T1000 (cell line): ENCODE measurements around the gene FTO.

Experiments
- DNase-seq: peaks from one replicate; lab custom pipeline; 2025; ENCODE audit warnings: mixed read lengths; lab: John Stamatoyannopoulos, UW

Gene FTO

DNA sequence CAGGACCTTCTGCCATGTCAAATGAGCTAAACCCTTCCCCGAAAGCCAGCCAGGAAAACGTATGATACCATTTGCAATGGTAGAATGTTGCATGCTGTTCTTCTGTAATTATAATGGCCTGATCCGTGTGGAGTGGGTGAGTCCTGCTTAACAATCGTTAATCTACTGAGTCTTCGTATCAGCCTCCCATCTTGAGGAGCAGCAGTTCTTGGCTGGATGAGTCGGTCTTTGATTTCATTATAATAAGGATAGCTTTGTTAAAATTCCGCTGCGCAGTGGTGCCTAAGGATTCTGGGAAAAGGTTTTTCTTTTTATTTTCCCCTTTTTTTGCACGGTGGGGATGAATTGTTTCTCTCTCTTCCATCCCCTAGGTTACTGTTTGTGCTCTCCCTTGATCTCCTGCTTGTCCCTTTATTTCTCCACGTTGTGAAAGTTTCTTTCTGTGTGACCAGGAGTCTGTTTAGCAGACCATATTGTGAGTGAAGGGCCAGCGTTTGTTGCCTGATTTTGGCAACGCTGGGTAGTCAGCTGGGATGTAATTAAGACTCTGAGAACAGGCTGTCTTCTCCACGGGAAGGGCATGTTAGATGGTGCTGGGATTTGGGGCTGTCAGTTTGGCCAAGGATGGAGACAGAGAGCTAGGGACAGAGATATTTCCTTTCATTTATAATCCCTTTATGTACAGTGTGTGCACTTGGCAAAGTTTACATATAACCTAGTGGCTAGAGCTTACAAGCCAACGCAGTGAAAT, 263.0 kb downstream of the FTO start:
- DNase-seq, result no peak

DNA sequence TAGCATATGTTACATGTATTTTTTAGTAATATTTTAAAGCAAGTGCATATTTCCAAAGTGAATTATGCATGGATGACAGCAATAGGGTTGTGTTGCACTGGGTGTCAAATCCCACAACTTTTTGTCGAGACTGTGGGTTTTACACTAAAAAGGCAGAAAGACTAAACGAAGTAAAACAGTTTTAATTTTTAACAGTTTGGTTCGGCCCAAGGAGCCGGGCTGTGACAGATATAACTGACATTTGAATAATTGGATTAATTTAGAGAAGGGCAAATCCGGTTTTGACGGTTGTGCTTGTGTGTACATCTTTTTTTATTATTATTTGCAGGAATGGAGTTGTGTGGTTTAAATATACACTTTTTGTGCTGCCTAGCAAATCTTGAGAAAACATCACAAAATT, 263.6 kb downstream of the FTO start:
- no peak for DNase-seq

DNA sequence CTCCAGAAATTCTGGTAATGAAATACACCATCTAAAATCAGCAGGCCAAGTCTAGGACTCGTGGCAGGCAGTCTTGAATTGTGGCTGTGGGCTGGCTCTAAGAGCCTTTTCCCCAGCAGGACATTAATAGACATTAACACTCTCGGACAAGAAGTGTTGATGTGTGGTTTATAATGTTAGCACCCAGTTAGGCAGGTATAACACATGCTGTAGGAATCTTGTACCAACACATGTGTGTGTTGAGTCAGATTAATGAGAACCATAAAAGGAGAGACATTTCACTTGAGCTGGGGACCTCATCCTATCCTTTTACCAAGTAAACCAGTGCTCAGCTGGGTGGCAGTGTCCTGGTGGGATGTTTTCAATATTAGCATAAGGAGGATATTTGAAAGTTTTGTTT, 264.5 kb downstream of the FTO start:
- no peak for DNase-seq

DNA sequence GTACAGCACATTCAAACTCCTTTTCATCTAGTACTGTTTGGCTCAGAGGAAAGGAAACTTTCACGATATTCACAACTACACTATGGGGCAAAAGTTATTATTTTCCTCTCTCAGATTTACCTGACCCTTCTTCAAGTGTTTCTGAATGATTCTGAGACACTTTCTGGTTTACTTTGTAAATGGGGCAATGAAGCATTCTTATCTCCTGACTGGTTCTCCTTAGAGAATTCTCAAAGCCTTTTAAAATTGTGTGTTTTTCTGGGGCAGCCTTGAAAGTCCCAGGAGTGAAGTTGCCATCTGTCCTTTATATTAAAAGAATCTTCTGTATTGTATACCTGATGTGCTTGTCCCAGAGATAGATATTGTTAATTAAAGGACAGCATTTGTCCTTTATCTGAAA, 264.9 kb downstream of the FTO start:
- DNase-seq, result no peak

DNA sequence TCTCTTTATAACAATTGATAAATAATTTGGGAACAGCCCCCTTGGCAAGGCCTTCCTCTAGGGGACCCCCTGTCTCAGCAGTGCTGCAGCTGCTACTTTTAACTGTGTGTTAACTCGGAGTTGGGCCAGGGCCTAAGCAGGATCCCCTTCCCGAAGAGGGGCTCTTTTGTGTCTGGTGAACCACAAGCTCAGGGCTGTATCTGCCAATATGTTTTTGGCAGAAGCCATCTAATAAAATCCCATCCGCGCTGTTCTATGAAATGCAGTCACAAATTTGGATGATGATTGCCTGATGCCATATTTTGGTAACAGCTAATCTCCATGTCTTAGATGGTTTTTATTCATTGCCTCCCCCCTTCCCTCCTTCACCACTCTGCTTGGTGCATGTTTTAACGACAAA, 267.7 kb downstream of the FTO start:
- no peak for DNase-seq

DNA sequence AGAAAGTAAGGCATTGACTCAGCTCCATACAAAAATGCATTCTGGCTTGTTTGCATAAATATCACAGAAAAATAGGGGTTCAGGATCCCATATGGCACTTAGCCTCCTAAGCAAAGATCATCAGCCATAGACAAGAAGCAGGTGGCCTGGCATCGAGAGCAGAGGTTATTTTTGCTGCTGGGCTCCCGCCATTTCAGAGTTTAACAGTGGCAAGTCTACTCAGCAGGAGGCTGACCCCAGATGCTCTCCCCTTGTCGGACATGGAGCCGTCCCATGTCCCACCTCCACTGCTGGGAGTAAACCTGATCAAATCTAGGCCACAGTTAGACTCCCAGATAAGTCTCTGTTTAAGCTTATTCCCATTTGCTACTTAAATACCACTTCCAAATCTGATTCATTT, 269.1 kb downstream of the FTO start:
- DNase-seq, result no peak

DNA sequence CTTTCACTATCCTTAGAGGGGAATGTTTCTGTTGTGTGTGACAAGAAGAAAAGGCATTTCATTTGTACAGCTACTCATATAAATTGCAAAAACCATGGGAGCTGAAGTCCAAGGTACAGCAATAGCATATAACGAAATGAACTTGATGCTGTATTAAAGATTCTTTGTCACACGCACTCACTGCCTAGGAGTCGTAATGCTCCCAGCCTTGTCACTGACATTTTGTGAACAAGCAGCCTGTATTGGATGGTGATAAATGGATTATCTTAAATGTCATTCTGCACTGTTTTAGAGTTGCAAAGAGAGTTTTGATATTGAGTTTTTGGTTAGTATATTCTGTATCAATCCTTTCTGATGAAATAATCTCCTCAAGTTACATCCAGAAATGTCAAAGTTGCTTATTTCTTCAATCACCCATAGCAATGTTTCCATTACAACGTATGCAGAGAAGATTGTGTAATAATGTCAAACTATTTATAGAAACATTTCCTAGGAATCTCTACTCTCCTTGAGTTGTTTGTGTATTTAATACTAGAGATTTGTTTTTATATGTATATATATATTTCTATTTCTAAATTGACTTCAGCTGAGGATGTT, 270.6 kb downstream of the FTO start:
- no peak for DNase-seq

DNA sequence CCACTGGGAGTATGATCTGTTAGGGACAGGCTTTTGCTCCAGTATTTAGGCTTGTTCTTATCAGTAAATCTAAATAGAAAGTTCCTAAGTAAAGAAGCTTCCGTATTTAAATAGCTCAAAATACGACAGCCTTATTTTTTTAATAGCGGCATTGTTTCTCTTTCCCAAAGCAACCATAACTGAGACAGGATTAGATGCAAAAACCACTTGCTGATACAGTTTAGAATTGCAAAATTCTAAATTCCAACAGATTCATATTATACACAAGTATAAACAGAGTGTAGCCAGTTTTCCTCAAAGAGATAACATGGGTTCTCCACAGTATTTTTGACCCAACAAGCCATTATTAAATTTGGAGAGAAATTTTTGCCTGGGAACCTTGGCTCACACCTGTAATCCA, 276.7 kb downstream of the FTO start:
- DNase-seq, result no peak

DNA sequence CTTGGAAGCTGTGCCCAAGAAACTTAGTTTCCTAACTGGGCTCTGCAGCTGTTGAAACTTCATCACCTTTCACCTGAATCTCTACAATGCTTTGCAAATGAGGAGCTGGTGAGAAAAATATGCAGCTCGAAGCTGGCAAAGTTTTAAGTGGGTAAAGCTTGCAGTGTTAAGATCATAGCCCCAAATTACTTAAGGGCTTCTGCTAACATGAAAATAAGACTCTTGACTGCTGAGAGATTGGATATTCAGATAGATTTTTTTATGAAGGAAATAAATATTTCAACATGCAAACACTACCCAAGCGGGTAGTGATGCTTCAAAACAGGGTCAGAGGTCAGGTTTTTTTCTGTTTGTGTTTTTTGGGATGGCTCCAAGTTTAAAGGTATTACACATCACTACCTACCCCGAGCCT, 278.7 kb downstream of the FTO start:
- no peak for DNase-seq

DNA sequence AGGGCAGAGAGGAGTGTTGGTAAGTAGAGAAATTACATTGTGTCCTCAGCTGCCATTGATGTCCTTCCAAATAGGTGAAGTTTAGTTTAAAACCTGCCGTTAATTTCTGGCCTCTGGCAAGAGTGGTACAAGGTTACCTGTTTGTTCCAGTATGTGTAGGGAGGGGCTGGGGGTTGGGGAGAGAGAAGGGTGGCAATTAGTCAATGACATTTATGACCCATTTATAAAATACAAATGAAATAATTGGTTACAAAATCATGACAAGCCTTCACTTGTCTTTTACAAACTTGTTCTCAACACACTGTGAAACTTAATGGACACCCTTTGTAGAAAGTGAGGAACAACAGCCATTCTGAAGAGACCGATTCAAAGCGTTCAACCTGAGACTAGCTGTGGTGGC, 281.0 kb downstream of the FTO start:
- no peak for DNase-seq

DNA sequence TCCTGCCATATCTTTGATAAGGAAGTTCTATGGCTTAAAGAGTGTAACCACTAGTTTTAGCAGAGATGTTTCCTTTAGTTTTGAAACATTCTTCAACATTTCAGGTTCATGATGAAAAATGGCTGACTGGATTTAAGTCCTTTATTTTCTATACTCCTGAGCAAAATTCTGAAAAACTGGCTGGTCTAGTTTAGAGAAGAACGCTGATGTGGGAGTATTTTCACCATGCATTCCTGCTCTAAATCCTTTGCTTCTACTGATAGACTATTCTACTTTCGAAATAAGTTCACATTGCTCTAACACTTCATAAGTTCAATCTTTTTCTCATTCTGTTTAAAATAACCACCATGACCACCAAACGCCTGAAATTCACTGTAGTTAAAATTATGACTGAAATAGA, 281.9 kb downstream of the FTO start:
- DNase-seq, result no peak

DNA sequence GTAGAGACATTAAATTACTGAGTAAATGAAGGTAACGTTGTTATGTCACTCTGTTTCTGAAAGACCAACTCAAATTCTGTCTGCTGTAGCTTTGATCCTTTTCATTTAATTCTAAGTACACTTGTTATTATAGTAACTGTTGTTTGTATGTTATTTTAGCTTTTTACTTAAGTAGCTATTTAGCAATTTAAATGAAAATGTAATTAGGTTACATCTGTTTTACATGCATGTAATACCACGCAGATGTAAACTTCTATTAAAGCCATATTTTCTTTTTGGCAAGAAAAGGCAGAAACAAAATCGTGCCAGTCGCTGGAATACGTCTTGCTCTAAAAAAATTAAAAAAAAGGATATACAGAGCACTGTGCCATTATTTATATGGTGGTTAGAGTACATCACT, 282.8 kb downstream of the FTO start:
- DNase-seq, result no peak

DNA sequence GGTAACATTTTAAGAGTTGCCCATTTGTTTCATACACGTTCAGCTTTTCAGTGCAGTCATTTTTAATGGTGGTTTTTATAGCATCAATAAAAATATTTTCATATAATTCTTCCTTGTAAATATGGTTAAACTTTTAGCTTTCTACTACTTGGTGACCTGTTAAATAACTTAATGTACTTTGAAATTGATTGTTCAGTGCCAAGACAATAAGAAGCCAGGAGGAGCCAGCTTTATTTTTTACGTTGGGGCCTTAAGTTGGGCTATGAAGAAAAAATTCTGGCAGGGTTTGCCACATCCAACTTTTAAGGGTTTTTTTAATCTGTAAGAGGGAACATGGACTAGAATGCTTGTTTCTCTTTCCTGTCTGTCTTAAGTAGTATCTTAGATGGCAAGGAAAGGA, 284.2 kb downstream of the FTO start:
- no peak for DNase-seq

DNA sequence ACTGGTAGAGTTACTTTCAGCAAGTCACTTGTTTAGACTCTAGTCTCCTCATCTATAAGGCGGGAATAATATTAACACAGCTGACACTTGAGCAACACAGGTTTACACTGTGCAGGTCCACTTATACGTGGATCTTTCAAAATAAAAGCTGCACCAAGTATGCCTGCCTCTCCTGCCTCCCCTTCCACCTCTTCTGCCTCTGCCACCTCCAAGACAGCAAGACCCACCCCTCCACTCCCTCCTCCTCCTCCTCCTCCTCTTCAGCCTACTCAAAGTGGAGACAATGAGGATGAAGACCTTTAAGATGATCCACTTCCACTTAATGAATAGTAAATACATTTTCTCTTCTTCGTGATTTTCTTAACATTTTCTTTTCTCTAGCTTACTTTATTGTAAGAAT, 285.6 kb downstream of the FTO start:
- DNase-seq, result no peak

DNA sequence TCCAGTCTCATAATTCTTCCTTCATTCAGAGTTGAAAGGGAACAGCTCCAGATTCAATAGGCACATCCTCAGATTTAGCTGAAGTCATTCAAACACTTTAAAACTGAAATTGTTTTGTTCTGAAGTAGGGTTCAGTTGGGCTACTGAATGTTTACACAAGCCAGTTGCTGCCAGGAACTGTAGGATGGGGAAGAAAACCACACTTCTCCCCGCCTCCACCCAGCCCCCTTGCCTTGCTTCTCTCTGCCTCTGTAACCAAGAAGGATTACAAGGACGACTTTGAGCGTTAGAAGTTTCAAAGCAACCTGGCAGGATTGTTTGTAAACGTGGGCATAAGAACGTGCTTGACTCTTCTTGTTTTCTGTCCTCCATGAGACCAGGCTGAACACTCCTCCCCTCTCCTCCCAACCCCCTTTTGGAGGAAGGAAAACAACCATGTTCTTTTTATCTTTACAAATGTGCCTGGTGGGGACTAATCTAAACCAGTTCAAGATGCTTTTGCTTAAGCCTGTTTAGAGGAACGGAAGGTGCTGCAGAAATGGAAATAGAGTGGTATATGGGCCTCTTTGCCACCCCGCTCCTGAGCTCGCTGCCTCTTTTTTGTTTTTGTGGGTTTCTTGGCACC, 287.9 kb downstream of the FTO start:
- DNase-seq, result no peak

DNA sequence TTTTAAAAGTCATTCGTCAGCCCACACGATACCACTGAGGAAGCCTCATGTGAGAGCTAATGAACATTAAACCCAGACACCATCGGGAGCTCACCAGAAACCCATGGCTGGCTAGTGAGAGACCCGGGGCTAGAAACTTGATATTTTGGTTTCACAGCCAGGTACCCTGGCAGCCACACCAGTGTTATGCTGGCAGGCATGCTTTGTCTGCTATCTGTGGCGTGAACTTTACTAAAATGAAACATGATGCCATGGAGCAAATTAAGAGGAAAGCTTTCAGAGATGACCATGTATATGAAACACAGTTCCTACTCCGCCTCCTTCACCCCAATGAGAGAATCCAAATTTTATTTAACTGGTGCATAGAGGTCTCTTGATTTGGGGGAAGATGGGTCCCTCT, 291.4 kb downstream of the FTO start:
- DNase-seq, result no peak

DNA sequence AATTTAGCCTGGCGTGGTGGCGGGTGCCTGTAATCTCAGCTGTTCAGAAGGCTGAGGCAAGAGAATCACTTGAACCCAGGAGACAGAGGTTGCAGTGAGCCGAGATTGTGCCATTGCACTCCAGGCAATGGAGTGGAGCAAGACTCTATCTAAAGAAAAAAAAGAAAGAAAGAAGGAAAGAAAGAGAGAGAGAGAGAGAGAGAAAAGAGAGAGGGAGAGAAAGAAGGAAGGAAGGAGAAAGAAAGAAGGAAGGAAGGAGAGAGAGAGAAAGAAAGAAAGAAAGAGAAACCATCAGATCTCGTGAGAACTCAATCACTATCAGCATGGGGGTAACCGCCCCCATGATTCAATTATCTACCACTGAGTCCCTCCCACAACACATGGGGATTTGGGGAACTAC, 293.0 kb downstream of the FTO start:
- no peak for DNase-seq

DNA sequence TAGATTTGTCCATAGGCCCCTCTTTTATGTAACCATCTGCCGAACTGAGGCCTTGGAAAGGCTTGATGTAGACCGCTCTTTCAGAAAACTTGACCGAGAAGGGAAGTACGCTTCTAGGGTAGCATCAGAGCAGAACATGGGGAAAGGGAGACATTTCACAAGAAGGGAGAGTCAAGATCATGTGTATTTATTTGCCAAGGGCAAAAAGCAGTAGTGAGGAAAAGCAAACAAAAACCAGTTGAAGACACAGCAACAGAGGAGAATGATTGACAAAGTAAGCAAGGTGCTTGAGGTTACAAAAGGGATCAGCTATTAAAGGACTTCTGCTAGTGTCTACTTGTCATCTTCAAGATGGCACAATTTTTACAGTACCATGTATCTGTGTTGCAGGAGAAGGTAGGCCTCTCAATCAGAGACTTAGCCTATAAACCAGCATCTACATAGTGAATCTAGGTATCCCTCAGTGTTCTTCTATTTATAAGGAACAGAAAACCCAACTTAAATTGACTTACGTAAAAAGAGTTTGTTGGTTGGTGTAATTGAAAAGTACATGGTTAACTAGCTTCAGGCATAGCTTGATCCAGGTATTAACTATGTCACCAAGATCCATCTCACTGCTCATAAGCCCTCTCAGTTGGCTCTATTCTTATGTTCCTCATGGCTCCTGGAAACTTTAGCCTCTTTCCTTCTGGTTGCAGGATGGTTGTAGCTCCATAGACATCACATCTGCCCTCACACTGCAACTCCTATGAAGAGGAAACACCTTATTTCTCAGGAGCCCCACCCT, 294.3 kb downstream of the FTO start:
- DNase-seq, result no peak

DNA sequence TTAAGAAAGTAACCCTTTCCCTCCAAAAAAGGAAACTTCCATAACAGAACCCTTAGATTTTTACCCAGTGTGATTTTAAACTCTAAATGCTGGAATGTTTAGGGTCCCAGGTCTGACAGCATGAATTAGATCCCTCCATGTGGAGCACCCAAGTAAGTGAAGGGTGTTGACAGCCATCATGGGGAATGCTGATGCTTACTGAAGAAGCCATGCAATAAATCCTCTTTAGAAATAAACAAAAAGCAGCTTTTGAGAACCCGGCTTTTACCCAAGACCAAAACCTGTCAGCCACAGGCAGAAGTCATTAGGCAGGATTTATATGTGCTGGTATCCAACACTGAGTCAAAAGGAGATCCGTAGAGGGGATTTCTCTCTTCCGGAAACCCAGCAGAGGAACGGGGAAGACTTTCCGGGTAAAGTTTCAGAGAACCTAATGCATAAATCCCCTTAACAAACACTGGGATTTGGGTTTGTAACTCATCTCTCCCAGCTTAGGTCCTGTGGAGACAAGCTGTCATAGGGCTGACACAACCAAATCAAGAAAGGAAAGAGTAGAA, 295.1 kb downstream of the FTO start:
- no peak for DNase-seq

DNA sequence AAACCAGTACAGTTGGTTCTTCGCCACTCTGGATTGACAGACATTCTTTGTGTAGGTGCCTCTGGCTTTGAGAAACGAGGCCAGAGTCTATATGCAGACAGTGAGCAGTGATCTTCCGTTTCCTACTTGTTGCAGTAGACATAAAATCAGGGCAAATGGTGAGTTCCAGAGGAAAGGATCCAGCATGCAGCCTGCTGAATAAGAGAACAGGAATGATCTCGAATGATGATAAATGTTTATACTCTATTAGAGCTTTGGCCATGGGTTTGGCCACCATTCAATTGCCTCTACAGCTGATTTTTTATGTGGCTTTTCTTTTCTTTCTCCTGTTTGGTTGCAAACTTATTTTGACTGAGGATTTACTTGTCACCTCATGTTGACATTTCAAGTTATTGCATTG, 295.9 kb downstream of the FTO start:
- no peak for DNase-seq

DNA sequence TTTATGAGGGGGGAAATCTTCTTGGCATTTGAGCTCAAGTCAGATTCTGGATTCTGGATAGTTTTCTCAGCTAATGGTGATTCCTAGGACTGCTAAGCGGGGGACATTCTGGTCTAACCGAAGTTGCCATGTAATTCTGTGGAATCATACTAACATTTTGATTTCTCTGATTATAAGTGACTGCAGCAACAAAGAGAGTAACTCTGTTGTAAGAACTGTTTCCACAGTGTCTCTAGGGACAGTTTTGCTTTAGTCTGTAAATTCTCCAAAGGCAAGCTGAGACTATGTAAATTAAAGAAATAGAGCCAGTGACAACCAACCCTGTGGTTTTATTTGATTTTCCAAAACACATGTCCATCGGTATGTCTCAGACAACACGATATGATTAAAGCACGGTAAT, 296.4 kb downstream of the FTO start:
- no peak for DNase-seq

DNA sequence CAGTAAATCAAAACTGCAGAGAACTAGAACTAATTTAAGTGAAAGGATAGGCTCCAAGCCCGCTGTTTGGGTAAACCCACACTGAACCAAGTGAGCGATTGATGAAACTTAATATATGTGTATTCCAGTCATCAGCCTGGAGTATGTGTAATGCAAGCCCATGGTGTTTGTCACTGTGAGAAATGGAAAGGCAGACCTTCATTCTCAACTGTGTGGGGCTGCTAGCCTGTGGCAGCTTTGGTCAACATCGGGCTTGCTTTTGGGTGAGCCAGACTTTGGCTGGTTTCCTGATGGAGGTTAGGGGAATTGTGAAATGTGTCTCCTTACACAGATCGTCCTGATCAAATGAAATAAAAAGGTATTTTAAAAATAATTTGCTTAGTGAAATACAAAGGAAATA, 302.7 kb downstream of the FTO start:
- DNase-seq, result no peak

DNA sequence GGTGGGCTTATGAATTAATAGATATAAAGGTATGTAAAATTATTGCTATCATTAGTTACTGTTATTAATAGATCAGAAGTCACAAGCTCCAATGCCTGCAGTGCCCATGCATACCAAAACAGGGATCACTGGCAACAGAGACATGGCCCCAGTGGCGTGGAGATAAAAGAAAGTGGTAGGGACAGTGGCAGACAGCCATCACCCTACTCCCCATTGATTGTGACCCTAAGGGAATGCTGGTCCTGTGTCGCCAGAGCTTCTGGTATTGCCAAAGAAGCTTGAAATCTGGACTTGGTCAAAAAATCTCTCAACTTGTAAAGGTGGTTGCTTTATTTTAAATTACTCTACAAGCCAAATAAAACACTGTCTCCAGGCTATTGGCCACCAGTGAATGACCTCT, 303.5 kb downstream of the FTO start:
- DNase-seq, result no peak
